GM19035 (cell line): ENCODE measurements around the gene CTPS2.
"Not testable (repeated sequence)": the region's sequence is repeated elsewhere in the genome, so short reads cannot be mapped to it uniquely, and the experiment has no call there.

Experiments
- ATAC-seq: cut with Tn5 transposase; IDR thresholded peaks from one replicate; pipeline ENCODE4 v1.9.1; 2021; ENCODE audit not compliant: unreplicated experiment

CTPS2 gene

DNA sequence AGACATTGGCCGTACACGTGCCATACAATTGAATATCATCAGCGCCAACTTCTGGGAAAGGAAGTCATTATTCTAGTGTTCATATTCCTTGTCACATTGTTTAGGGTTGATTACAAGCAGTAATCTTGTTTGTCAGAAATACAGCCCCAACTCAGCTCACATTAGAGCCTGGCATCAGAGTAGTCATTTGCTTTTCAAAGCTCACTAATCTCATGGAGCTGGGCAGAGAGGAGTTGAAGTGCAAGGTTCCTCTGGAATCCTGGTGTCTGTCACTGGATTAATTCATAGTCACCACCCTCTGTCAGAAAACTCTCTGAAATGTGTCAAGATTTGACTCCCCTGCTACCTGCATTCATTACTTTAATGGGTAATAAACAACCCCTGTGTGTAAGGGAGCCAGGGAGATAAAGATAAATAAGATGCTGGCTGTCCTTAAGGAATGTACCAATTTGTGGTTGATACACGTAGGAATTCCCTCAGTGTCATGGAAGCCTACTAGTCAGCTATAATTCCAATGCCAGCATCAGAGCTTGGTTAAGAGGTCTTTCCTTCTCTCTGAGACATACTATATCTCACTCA, 106.2 kb downstream of the CTPS2 start:
- no peak for ATAC-seq

DNA sequence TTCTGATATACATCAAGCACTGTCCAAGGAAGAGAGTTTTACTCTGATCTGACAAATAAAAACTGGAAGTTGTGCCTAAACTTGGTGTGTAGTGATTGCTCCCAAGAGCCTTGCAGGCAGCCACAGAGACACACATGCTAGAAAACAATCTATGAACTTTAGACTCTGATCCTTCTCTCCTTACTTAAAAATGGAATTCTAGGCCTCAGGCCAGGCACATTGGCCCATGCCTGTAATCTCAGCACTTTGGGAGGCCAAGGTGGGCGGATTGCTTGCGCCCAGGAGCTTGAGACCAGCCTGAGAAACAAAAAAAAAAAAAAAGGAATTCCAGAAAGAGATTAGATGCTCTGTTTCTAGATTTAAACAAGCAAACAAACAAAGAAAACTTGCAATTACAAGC, 108.1 kb downstream of the CTPS2 start:
- no peak for ATAC-seq

DNA sequence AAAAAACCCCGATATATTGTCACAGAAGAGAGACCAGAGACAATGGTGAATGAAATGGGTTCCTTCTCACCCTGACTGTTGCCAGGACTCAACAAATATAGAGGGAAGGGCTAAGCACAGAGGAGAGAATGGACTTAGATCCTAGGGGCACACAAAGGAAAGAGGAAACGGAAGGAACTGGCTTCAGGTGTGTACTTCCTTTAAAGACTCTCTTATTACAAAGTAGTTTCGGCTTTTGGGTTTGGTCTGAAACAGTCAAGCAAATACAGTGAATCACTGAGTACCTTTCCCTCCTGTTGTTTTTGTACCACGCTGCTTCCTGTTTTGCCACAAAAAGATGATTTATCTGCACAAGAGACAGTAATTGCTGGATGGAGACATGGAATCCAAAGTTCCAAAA, 108.6 kb downstream of the CTPS2 start:
- no peak for ATAC-seq

DNA sequence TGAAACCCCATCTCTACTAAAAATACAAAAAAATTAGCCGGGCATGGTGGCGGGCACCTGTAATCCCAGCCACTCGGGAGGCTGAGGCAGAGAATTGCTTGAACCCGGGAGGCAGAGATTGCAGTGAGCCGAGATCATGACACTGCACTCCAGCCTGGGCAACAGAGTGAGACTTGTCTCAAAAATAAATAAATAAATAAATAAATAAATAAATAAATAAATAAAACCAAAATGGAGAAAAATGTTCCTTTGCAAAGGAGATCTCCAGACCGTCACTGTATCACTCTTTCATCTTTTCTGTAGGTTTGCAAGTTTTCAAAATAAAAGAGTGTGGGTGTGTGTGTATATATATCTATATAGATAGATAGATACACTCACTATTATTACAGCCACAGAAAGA, 109.2 kb downstream of the CTPS2 start:
- ATAC-seq, result not testable (repeated sequence)

DNA sequence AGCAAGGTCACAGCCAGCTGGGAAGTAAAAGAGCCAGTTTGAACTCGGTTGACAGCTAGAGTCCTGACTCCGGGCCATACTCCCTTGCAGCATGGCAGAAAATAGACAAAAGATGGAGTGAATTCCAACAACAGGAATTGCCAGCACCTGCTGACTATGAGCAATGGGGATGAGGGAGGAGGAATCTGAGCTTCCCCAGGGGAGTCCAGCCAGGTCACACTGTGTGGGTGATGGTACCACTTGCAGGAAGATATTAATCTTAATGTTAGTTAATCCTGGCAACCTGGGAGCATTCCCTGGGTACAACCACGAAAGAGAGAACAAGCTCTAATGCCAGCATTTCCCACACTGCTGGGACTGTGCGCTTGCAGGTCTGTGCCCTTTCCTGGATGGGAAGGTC, 110.6 kb downstream of the CTPS2 start:
- no peak for ATAC-seq

DNA sequence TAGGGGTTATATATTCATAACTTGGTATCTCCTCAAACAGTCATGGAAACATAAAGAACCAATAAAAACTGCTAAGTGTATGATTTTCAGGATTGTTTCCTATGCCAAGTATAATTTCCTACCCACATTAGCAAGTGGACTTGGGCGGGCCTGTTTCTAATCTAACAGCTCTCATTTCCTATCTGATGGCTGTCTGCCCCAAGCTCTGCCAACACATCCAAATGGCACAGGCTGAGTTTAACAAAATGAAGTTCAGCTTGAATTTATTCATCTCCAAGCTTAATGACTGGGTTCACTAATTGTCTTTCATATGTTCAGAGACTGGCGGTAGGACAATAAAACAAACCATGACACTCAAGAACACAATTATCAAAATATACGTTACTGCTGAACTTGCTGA, 118.0 kb downstream of the CTPS2 start:
- no peak for ATAC-seq

DNA sequence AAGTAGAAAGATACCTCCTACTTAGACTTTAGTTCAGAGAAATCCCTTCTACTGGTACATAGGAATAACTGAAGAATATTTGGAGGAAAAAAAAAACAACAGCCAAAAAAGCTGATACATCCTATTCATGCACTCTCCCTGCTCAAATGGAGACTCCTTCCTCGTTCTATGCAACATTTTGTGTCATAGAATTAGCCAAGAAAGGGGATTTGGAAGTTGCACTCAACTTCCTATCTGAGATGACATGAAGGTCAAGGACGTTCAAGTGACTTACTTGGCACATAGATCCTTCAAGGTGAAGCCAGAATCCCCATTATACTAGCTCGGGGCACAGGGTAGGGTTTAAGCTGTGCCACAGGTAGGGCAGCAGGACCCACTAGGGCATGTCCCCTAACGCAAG, 118.7 kb downstream of the CTPS2 start:
- no peak for ATAC-seq

DNA sequence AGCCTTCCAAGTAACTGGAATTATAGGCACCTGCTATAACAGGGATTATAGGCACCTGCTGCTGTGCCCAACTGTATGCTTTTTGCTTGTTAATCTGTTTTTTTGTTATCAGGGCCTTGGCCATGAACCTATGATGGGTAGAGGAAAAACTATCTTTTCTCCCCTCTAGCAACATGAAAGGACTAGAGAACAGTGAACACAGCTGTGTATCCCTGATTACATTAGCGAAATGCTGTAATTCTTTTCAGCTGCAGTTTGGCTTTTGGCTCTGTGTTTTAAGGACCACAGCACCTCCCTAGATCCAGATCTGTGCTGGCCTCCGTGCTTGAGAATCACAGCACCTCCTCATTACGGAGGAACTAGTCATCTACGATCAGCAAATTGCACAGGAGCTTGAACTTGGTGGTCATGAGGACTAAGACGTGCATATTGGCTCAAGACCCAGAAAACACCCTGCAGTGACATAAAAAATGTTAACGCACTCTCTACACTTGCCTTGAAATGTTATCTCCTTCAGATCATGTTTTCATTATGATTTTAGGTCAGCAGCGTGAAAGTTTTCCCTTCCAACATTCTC, 120.2 kb downstream of the CTPS2 start:
- ATAC-seq, result no peak

DNA sequence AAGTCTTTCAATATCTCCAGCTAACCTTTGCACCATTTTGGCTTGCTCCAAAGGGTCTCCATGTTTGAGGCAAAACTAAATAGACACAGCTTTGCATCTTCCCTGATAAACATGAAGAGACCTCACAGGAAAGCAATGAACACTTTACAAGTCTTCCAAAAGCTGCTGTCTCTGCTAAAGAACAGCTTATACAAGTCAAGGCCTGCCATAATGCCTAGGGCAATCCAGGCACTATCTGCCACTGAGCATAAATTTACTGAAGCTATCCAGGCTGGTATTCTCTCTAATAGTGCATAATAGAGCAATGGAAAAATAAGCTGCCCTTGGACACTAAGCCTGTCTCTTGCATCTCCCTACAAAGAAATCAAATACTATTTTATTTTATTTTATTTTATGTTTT, 122.6 kb downstream of the CTPS2 start:
- no peak for ATAC-seq

DNA sequence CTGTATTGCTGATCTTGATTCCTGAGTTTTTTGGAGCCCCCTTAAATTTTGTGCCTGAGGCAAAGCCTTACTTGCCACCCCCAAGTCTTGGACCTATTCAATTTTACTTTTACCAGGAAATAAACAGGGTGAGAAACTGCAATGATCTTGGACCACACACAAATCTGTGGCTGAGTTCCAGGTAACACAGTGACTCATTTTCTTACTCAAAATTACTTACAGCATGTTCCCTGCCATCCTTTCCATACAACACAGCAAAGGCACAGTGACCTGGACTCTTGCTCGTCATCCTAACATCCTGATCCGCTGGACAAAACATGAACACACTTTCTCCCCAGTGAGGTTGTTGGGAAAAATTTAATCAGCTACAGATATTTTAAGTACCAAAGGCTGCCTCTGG, 123.3 kb downstream of the CTPS2 start:
- no peak for ATAC-seq

DNA sequence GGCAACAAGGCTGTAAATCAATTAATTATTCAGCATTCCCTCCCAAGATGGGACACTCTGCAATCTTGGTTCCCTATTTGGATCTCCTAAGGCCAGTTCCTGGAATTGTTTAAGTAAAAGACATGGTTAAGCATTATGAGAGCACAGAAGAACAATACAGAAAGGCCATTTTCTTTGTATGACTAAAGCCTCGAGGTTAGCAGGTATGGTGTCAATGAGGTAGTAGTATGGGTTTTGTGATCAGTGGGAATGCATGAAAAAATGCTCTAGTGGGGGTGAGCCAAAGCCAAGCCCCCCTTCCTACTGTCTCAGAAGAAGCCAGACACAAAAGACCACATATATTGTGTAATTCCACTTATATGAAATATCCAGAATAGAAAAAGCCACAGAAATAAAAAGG, 124.2 kb downstream of the CTPS2 start:
- ATAC-seq, result no peak

DNA sequence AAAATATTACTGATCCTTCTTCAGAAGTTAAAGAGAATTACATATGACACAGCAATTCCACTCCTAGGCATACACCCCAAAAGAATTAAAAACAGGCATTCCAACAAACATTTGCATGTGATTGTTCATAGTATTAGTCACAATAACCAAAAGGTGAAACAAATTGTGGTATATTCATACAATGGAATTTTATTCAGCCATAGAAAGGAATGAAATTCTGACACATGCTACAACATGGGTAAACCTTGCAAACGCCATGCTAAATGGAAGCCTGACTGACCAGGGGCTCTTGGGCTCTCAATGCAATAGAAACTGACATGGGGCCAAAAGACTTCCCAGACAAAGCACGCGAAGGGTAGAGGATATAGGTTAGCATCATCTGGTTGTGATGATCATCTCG, 124.6 kb downstream of the CTPS2 start:
- ATAC-seq, result no peak

DNA sequence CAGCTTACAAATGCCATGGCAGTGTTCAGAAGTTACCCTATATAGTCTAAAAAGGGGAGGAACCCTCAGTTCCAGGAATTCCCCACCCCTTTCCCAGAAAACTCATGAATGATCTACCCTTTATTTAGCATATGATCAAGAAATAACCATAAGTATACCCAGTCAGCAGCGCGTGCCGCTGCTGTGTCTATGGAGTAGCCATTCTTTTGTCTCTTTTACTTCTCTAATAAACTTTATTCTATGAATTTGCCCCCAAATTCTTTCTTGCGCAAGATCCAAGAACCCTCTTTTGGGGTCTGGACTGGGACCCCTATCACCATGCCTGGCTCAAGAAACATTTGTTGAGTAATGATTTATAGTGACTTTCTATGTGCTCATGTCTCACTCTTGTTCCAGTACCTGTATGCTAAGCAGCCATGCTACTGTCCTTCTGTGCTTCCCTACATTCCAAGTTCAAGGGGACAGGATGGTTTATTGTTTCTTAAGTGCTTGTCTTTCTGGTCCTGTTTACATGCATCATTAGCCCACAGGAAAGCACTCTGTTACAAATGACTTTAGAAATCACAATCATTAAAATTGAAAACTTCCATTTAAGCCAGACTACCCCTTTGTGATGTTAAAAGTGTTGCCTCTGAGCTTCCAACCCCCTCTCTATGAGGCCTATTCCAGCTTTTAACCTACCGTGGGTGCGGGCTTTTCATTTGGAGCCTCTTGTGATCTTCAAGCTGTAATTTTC, 125.9 kb downstream of the CTPS2 start:
- no peak for ATAC-seq

DNA sequence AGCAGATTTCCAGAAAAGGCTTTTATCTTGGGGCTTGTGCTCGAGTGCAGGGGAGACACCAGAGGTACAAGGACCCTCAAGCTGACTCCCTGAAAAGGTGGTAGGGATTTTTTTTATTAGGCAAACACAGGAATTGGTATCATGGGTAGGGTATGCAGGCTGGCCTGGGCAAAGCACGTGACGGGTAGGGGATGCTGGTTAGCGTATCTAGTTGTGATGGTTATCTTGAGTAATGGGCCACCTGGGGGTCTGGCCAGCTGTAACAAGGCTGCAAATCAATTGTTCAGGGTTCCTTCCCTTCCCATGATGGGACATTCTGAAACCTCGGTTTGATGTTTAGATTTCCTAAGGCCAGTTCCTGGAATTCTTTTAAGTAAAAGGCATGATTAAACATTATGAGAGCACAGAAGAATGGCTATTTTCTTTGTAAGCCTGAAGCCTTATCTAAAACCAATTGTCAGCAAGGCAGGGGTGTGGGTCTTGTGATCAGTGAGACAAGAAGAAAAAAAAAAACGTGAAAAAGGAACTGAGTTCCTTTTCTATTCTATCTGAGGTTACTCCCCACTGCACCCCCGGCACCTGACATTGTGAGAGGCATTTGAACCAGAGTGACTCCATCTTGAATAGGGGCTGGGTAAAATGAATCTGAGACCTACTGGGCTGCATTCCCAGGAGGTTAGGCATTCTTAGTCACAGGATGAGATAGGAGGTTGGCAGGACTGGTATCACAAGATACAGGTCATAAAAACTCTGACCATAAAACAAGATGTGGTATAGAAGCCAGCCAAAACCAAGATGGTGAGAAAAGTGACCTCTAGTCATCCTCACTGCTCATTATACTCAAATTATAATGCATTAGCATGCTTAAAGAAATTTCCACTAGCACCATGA, 126.7 kb downstream of the CTPS2 start:
- no peak for ATAC-seq

DNA sequence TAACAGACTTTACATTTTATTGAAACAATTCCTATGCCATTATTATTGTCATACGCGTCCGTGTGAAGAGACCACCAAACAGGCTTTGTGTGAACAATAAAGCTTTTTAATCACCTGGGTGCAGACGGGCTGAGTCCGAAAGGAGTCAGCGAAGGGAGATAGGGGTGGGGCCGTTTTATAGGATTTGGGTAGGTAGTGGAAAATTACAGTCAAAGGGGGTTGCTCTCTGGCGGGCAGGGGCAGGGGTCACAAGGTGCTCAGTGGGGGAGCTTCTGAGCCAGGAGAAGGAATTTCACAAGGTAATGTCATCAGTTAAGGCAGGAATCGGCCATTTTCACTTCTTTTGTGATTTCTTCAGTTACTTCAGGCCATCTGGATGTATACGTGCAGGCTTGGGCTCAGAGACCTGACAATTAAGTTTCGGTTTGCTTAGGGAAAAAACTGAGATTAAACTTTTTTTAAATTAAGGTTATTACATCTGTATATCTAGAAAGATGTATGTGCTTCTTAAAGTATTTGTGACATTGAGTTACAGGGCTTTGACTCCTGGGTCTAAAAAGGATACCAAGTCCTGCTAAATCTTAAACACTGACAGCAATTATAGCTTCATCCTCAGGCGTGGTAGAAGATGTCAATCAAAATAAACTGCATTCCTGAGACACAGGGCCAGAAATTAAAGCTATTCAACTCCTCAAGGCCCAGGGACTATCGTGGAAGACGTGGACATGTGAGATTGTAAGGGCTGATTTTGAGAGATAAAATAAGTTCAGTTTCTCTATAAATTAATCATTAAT, 132.3 kb downstream of the CTPS2 start:
- not testable (repeated sequence) for ATAC-seq

DNA sequence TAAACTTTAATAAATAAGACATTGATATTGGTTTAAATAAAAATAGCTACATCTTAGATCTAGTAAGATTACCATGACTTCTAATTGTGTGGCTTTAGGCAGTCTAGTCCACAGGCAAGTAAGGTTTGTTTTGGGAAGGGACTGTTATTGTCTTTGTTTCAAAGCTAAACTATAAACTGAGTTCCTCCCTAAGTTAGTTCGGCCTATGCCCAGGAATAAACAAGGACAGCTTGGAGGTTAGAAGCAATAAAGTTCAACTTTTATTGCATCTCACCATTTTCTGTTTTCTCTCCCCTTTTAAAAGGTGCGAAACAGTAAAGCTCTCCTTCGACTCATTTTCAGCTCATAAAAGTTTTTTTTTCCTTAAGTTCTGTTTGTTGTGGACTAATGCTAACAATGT, 133.0 kb downstream of the CTPS2 start:
- no peak for ATAC-seq

DNA sequence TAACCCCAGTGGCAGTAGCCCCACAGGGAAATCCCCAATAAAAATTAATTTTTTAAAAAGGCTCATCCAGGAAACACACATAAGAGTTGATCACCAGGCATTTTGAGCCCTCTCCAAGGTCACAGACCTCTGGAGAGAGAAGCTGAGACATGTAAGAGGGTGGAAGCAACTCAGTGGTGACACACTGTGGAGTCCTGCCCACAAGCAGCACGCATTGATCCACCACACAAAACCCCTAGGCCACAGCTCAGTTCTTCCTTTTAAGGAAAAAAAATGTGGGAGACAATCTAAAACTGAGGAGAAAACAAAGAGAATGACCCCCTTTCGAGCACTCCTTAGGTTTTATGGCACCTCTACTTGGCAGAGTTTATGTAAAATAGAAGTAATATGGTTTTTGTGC, 134.3 kb downstream of the CTPS2 start:
- no peak for ATAC-seq

DNA sequence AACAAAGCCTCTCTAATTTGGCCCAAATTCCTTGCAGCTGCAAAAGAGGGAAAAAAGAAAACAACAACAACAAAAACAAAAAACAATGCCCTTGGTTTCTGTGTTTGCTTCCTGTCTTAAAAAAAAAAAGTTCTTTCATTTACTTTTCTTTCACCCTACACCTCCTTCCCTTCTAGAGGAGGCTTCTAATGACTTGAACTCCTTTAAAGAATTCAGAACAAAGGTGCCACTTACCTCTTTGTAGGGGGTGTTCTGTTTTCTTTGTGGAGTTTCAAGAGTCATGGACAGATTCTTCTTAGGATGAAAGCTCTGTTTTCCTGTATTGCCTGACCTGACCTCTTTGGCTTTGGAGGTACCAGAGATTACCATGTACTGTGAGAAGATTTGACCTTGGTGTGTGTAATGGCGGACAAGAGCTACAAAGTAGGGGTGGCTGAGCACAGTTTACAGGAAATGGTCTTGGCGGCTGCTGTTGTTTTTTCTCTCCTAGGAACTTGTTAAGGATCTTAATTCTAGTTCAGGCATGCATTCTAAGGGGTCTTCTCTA, 134.9 kb downstream of the CTPS2 start:
- ATAC-seq, result no peak

DNA sequence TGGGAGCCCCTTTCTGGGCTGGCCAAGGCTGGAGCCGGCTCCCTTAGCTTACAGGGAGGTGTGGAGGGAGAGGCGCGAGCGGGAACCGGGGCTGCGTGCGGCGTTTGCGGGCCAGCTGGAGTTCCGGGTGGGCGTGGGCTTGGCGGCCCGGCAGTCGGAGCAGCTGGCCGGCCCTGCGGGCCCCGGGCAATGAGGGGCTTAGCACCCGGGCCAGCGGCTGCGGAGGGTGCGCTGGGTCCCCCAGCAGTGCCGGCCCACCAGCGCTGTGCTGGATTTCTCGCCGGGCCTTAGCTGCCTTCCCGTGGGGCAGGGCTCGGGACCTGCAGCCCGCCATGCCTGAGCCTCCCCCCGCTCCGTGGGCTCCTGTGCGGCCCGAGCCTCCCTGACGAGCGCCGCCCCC, 137.1 kb downstream of the CTPS2 start:
- not testable (repeated sequence) for ATAC-seq

DNA sequence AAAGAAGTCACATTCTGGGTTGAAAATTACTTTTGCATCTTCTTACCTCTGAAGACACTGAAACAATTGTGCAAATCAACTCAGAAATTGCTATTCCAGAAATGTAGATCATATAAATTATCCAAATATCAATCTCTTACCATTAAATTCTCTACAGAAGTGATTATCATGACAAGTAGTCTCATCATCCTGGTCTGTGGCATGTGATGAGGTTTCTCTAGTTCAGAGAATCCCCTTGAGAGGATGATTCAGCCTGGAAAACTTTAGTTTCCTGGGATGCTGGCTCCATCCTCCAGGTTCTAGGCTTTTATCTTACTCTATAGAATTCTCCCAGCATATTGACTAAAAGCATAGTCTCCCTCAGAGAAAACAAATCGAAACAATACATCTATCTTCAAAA, 138.7 kb downstream of the CTPS2 start:
- no peak for ATAC-seq

DNA sequence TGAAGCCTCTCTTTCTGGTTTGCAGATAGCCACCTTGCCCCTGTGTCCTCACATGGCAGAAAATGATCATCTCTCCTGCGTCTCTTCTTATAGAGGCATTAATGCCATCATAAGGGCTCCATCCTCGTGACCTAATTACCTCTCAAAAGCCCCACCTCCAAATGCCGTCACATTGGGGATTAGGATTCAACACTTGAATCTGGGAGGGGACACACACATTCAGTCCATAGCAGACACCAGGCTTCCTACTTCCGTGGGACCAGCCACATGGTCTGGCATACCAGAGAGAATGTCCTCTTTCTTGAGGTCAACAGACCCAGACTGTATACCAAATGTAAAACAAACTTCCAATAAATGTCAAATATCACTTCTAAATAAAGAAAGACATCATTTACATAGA, 144.8 kb downstream of the CTPS2 start:
- ATAC-seq, result no peak
